Neuronal stem cell (in vitro differentiated cells): Measurements from ENCODE around the gene DDI2.

Experiments used
- DNase-seq: peaks from one replicate; pipeline ENCODE4 v3.0.0-alpha.2; 2013; ENCODE audit warnings: low spot score
- H2AFZ ChIP-seq: one replicate; pipeline ENCODE4 v1.6.1; 2013; ENCODE audit warnings: mild to moderate bottlenecking, low read length, inconsistent platforms
- H2AK5ac ChIP-seq: 2 replicates; pipeline ENCODE4 v1.6.1; 2013; ENCODE audit warnings: low read depth, mild to moderate bottlenecking, inconsistent platforms, low read length, moderate library complexity, mixed read lengths
- H2BK120ac ChIP-seq: 2 replicates; pipeline ENCODE4 v1.6.1; 2013; ENCODE audit warnings: low read depth, mild to moderate bottlenecking, inconsistent platforms, low read length, moderate library complexity, mixed read lengths
- H2BK12ac ChIP-seq: one replicate; pipeline ENCODE4 v1.6.1; 2013; ENCODE audit warnings: low read length, inconsistent platforms
- H2BK15ac ChIP-seq: 2 replicates; pipeline ENCODE4 v1.6.1; 2013; ENCODE audit warnings: mild to moderate bottlenecking, low read length, inconsistent platforms, mixed read lengths
- H2BK5ac ChIP-seq: one replicate; pipeline ENCODE4 v1.6.1; 2013; ENCODE audit warnings: inconsistent platforms, mild to moderate bottlenecking, low read length, moderate library complexity
- H3K14ac ChIP-seq: one replicate; pipeline ENCODE4 v1.6.1; 2013; ENCODE audit warnings: low read length, inconsistent platforms
- H3K18ac ChIP-seq: 2 replicates; pipeline ENCODE4 v1.6.1; 2013; ENCODE audit warnings: low read length, inconsistent platforms
- H3K23ac ChIP-seq: 2 replicates; pipeline ENCODE4 v1.6.1; 2013; ENCODE audit warnings: low read depth, mild to moderate bottlenecking, mixed read lengths, low read length, inconsistent platforms; ENCODE audit not compliant: poor library complexity
- H3K27ac ChIP-seq: replicated peaks from 3 replicates; pipeline ENCODE4 v1.5.1; 2013; ENCODE audit warnings: low read length, inconsistent platforms
- H3K27me3 ChIP-seq, 3 experiments: 2 replicates each; pipeline ENCODE4 v1.6.1; 2013; ENCODE audit warnings: low read length in 3 of 3, mild to moderate bottlenecking in 2 of 3, inconsistent platforms in 1 of 3, low read depth in 1 of 3, mixed read lengths in 1 of 3, moderate library complexity in 1 of 3; ENCODE audit not compliant: control insufficient read depth in 3 of 3, insufficient read depth in 3 of 3
- H3K36me3 ChIP-seq, 2 donors: replicated peaks in 1 of 2; 2 replicates each; pipeline ENCODE4 v1.6.1; 2013; ENCODE audit warnings: low read length in 2 of 2; ENCODE audit not compliant: control insufficient read depth in 2 of 2, insufficient read depth in 2 of 2
- H3K4ac ChIP-seq: 2 replicates; pipeline ENCODE4 v1.6.1; 2013; ENCODE audit warnings: inconsistent platforms, mild to moderate bottlenecking, low read length, moderate library complexity
- H3K4me1 ChIP-seq, 2 donors: 1 replicate in 1 of 2; 2 replicates in 1 of 2; pipeline ENCODE4 v1.6.1; 2013; ENCODE audit warnings: low read length in 2 of 2, low read depth in 1 of 2; ENCODE audit not compliant: control insufficient read depth in 2 of 2, insufficient read depth in 1 of 2
- H3K4me2 ChIP-seq: one replicate; pipeline ENCODE4 v1.6.1; 2013; ENCODE audit warnings: mild to moderate bottlenecking, low read length, inconsistent platforms; ENCODE audit not compliant: insufficient read depth, poor library complexity, severe bottlenecking
- H3K4me3 ChIP-seq, 2 donors: 2 replicates each; pipeline ENCODE4 v1.5.1; 2013; ENCODE audit warnings: low read length in 2 of 2, mild to moderate bottlenecking in 2 of 2, inconsistent platforms in 1 of 2, moderate library complexity in 1 of 2
- H3K79me1 ChIP-seq: one replicate; pipeline ENCODE4 v1.6.1; 2013; ENCODE audit warnings: low read depth, mild to moderate bottlenecking, inconsistent platforms, low read length, moderate library complexity
- H3K9ac ChIP-seq: one replicate; pipeline ENCODE4 v1.6.1; 2013; ENCODE audit warnings: mild to moderate bottlenecking, low read depth, low read length, inconsistent platforms; ENCODE audit not compliant: poor library complexity
- H3K9me3 ChIP-seq, 2 donors: replicated peaks in 1 of 2; 2 replicates each; pipeline versions ENCODE3 to v1.6.1; 2013; ENCODE audit warnings: low read length in 2 of 2, mild to moderate bottlenecking in 2 of 2, inconsistent platforms in 1 of 2, low read depth in 1 of 2, mixed read lengths in 1 of 2, moderate library complexity in 1 of 2; ENCODE audit not compliant: control insufficient read depth in 2 of 2, insufficient read depth in 1 of 2
- H4K8ac ChIP-seq: one replicate; pipeline ENCODE4 v1.6.1; 2013; ENCODE audit warnings: low read depth, mild to moderate bottlenecking, inconsistent platforms, low read length, moderate library complexity
- H4K91ac ChIP-seq: one replicate; pipeline ENCODE4 v1.6.1; 2013; ENCODE audit warnings: low read length, low read depth, mild to moderate bottlenecking, inconsistent platforms; ENCODE audit not compliant: poor library complexity
- WGBS, 2 donors: extraction: QIAGEN DNeasy Blood & Tissue Kit; methylation state at CpG; one replicate each; pipeline ENCODE4 v1.1.7; 2013; ENCODE audit warnings: missing lambda C conversion rate in 2 of 2, mixed read lengths in 1 of 2; ENCODE audit not compliant: insufficient read length in 2 of 2, insufficient replicate concordance in 1 of 2; ENCODE audit errors: extremely low coverage in 2 of 2; 5-methylcytosine and 5-hydroxymethylcytosine counted together

DDI2 gene

DNA sequence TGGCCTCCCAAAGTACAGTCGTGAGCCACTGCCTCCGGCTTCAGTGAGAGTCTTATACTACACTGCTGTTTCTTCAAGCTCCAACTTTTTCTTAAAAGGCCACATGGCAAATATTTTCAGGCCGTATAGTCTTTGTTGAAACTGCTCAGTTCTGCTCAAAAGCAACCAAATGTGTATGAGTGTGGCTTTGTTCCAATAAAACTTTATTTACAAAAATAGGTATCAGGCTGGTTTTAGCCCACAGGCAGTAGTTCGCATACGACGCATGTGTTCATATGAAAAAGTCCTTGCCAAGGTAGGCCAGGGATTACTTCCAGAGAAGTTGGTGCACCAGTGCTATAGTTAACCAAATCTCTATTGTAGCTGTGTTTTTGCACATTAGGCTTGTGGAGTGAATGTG, 73.1 kb downstream of the DDI2 start:
- Histone ChIP-seq H3K27ac (no peak overlapping the region), H2BK5ac (no peak overlapping the region), H4K91ac (no peak overlapping the region), H3K4me2 (no peak overlapping the region), H3K9me3 (peaks cover 0 to 2% of the 10 kb centered on the region in 2 donors), H3K4me1 (no peaks in the 10 kb centered on the region), H2BK15ac (no peak overlapping the region), H2AFZ (no peak overlapping the region), H2BK120ac (no peak overlapping the region), H2AK5ac (no peak overlapping the region), H3K4me3 (no peak overlapping the region), H3K79me1 (peaks cover 7% of the 10 kb centered on the region), H3K14ac (no peak overlapping the region), H3K18ac (no peak overlapping the region), H3K4ac (no peak overlapping the region), H2BK12ac (no peak overlapping the region), H3K9ac (no peak overlapping the region), H3K23ac (no peak overlapping the region), H4K8ac (no peak overlapping the region), H3K27me3 (no peaks in the 10 kb centered on the region), H3K36me3 (peaks cover 3 to 10% of the 10 kb centered on the region in 2 donors)
- WGBS, 2 donors: no CpG with 5 or more reads among the region's 6 CpGs
- no peak for DNase-seq

DNA sequence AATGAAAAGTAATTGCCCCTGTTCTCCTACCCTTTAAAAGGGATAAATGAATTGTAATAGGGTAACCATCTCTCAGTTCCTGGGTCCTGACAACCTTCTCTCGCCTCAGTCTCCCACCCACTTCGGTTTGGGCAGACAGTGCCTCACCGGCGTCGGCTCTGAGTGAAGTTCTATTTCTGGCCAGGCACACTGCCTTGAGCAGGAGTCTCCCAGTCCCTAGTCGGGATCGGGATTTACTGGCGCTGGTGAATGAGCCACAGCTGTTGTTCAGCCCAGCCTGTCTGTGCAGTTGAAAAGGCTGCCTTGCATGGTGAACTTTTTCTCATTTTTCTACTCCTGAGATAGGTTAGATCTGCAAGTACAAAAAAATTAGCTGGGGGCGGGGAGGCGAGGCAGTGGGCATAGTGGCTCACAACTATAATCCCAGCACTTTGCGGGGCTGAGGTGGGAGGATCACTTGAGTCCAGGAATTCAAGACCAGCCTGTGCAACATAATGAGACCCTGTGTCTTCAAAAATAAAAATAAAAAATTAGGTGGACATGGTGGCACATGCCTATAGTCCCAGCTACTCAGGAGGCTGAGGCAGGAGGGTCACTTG, 74.3 kb downstream of the DDI2 start:
- no peak overlapping the region for H4K91ac ChIP-seq
- H4K8ac ChIP-seq: no peak overlapping the region
- no peak overlapping the region for H3K18ac ChIP-seq
- no peaks in the 10 kb centered on the region for H3K27me3 ChIP-seq
- no peak overlapping the region for H2AFZ ChIP-seq
- H3K9me3 ChIP-seq: peaks cover 0 to 2% of the 10 kb centered on the region in 2 donors
- H2BK12ac ChIP-seq: no peak overlapping the region
- H2BK5ac ChIP-seq: no peak overlapping the region
- H2AK5ac ChIP-seq: no peak overlapping the region
- H3K27ac ChIP-seq: no peak overlapping the region
- peaks cover 3 to 10% of the 10 kb centered on the region in 2 donors for H3K36me3 ChIP-seq
- H3K14ac ChIP-seq: no peak overlapping the region
- peaks cover 7% of the 10 kb centered on the region for H3K79me1 ChIP-seq
- no peak overlapping the region for H3K4me2 ChIP-seq
- no peak overlapping the region for H3K4ac ChIP-seq
- no peak overlapping the region for H3K4me3 ChIP-seq
- no peak overlapping the region for H3K9ac ChIP-seq
- no peaks in the 10 kb centered on the region for H3K4me1 ChIP-seq
- H2BK120ac ChIP-seq: no peak overlapping the region
- DNase-seq: no peak
- no peak overlapping the region for H3K23ac ChIP-seq
- WGBS, 2 donors: no CpG with 5 or more reads among the region's 11 CpGs
- H2BK15ac ChIP-seq: no peak overlapping the region

GRCh38 chr1:15692121-15692682, 74.9 kb downstream of the DDI2 start:
- H3K79me1 ChIP-seq: peaks cover 7% of the 10 kb centered on the region
- H3K14ac ChIP-seq: no peak overlapping the region
- no peak overlapping the region for H2BK12ac ChIP-seq
- H3K9ac ChIP-seq: no peak overlapping the region
- H2AK5ac ChIP-seq: no peak overlapping the region
- no CpG with 5 or more reads among the region's 5 CpGs for WGBS, 2 donors
- H4K8ac ChIP-seq: no peak overlapping the region
- no peak overlapping the region for H2AFZ ChIP-seq
- H3K18ac ChIP-seq: no peak overlapping the region
- no peak overlapping the region for H3K4me2 ChIP-seq
- H4K91ac ChIP-seq: no peak overlapping the region
- H2BK15ac ChIP-seq: no peak overlapping the region
- no peak overlapping the region for H3K27ac ChIP-seq
- no peak overlapping the region for H3K4ac ChIP-seq
- H3K4me1 ChIP-seq: no peaks in the 10 kb centered on the region
- no peaks in the 10 kb centered on the region for H3K27me3 ChIP-seq
- H2BK5ac ChIP-seq: no peak overlapping the region
- H3K23ac ChIP-seq: no peak overlapping the region
- H3K4me3 ChIP-seq: no peak overlapping the region
- DNase-seq: no peak
- H2BK120ac ChIP-seq: no peak overlapping the region
- peaks cover 3 to 12% of the 10 kb centered on the region in 2 donors for H3K36me3 ChIP-seq
- H3K9me3 ChIP-seq: peaks cover 0 to 2% of the 10 kb centered on the region in 2 donors

DNA sequence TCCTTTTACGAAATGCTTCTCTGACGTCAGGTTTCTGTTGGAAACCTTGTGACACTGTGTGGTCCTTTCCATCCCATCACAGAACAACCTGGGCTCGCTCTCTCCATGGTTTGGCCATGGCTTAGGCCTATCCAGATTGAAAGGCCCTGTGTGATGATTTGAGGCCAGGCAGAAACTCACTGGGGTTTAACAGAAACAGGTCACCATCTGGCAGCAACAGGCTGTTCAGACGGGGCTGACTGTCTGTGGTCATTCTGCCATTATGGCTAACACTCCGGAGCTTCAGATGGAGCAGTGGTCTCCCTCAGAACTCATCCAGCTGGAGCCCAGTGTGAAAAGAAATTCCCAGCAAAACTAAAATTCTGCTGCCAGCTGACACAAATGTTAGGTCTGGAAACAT, 76.1 kb downstream of the DDI2 start:
- H3K4ac ChIP-seq: no peak overlapping the region
- DNase-seq: no peak
- no peaks in the 10 kb centered on the region for H3K4me1 ChIP-seq
- no peak overlapping the region for H3K4me2 ChIP-seq
- H2BK12ac ChIP-seq: no peak overlapping the region
- H3K36me3 ChIP-seq: peaks cover 3 to 11% of the 10 kb centered on the region in 2 donors
- WGBS, 2 donors: no CpG with 5 or more reads among the region's 5 CpGs
- H3K23ac ChIP-seq: no peak overlapping the region
- H4K8ac ChIP-seq: no peak overlapping the region
- H4K91ac ChIP-seq: no peak overlapping the region
- H3K4me3 ChIP-seq: no peak overlapping the region
- peaks cover 0 to 2% of the 10 kb centered on the region in 2 donors for H3K9me3 ChIP-seq
- no peak overlapping the region for H3K27ac ChIP-seq
- H3K27me3 ChIP-seq: no peaks in the 10 kb centered on the region
- no peak overlapping the region for H3K18ac ChIP-seq
- H2BK15ac ChIP-seq: no peak overlapping the region
- no peak overlapping the region for H3K14ac ChIP-seq
- H2AK5ac ChIP-seq: no peak overlapping the region
- H2BK120ac ChIP-seq: no peak overlapping the region
- H3K9ac ChIP-seq: no peak overlapping the region
- no peak overlapping the region for H2AFZ ChIP-seq
- H2BK5ac ChIP-seq: no peak overlapping the region
- peaks cover 7% of the 10 kb centered on the region for H3K79me1 ChIP-seq
